CD4-positive, alpha-beta T cell treated with Interleukin-2 at 100 ng/mL for 4 hours (primary cell): Measurements from ENCODE around the gene PPARG.
"Not testable (repeated sequence)": the region's sequence is repeated elsewhere in the genome, so short reads cannot be mapped to it uniquely, and the experiment has no call there.

ENCODE experiments used
- DNase-seq: peaks from one replicate; pipeline ENCODE4 v3.0.0-alpha.2; 2020; ENCODE audit warnings: low spot score

Gene PPARG

DNA sequence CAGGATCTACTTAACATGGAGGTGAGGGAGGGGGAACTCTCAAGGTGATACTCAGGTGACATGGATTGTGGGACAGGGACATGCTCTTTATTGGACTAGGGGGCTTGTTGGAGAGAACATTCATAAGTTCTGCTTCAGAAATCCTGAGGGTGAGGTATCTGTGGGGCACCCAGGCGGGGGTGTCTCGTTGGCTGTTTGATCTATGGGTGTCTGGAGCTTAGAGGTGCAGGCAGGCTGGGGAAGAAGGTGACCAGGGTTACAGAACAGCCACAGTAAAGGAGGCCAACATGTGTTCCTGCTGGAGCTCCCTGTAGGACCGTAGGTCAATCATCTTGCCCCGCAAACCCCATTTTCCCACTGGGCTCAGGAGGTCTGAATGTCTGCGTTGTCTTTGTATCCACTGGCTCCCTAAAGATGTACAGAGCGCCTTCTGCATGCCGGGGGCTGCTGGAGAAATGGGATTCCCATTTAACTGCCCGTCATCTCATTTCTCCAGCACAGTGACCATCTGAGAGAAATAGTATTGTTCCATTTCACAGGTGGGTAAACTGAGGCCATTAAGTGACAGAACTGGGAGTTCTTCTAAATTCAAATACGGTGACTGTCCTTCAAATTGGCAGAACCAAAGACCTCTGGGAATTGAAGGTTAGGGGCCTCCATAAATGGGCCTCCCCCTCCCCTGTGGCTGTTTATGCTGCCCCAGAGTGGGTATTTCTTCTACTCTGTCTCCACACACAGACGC lies 155.1 kb downstream of the PPARG start:
- no peak for DNase-seq

GRCh38 chr3:12444582-12445471 lies 156.0 kb downstream of the PPARG start:
- no peak for DNase-seq

- no peak for DNase-seq
These were observed 156.8 kb downstream of the PPARG start for GRCh38 chr3:12445523-12446240.

DNA sequence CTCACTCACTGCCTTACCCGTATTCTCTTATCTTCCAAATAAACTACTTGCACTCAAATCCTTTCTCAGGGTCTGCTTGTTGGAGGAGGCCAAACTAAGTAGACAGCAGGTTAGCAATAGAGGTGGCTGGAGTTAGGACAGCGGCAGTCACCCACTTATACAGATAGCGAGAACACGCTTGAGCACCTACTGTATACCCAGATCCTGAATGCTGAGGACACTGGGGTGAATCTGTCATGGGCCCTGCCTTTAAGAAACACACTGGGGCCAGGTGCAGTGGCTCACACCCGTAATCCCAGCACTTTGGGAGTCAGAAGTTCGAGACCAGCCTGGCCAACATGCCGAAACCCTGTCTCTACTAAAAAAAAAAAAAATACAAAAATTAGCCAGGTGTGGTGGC lies 157.4 kb downstream of the PPARG start:
- DNase-seq = no peak

GRCh38 chr3:12447075-12447474 lies 158.2 kb downstream of the PPARG start:
- no peak for DNase-seq

- not testable (repeated sequence) for DNase-seq
These were observed 159.7 kb downstream of the PPARG start for GRCh38 chr3:12448404-12449202.

DNA sequence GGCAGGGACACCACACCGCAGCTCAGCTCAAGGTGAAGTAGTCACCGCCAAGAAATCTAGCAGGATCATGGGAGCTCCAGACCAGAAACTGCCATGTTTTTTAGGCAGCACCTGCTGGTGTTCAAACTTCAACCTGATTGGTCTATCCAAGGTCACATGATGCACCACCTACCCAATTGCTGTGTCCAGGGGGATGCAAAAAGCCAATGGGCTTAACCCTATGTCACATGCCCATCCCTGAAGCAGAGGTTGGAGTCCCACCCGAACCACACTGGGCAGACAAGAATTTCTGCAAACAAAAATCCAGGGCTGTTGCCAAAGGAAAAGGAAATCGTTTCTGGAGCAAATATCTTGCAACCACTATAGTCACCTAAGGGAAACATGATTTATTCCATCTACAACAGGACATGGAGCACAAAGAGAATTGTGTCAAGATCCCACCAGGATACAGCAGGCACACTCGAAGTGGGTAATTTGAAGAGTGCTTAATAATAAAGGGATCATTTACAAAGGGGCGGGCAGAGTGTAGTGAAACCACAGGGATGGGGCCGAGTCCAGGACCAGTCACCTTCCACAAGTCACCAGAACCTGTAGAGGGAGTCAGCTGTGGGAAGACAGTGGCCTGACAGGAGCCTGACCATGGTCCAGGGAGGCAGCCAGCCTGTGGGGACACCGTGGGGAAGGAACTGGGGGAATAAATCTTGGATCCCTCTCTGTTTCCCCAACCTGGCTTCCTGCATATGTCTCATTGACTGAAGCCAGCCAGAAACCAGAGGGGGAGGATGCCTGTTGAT lies 161.2 kb downstream of the PPARG start:
- DNase-seq = no peak

DNA sequence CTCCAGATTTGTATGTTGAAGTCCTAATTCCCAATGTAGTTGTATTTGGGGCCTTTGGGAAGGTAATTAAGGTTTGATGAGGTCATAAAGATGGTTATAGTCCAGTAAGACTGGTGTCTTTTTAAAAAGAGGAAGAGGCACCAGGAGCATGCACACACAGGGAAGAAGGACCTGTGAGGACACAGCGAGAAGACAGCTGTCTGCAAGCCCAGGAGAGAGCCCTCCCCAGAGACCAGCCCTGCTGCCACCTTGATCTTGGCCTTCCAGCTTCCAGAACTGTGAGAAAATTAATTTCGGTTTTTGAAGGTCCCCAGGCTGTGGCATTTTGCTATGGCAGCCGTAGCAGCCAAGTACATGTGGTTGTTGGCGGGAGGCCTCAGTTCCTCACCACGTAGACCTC lies 162.6 kb downstream of the PPARG start:
- no peak for DNase-seq

DNA sequence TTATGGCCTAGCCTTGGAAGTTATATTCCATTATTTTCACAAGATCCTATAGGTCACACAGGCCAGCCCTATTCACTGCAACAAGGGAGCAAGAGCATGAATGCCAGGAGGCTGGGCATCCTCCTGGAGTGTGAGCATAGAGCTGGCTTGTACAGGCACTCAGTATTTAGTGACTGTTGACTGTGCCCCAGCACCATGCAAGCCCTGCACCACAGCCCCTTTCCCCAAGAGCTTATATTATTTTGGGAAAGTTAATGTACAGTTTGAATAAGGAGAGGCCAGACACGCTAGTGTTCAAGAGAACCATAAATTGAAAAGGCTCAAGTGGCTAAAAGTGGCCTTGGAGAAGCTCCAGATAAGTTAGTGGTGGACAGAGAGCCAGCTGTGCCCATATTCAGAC lies 163.1 kb downstream of the PPARG start:
- DNase-seq = no peak

GRCh38 chr3:12452361-12453330 lies 163.8 kb downstream of the PPARG start:
- DNase-seq = no peak

- DNase-seq = no peak
These were observed 165.4 kb downstream of the PPARG start for GRCh38 chr3:12454076-12454815.

- DNase-seq = no peak
These were observed 165.9 kb downstream of the PPARG start for GRCh38 chr3:12454816-12455121.

GRCh38 chr3:12455740-12456139 lies 166.9 kb downstream of the PPARG start:
- no peak for DNase-seq

GRCh38 chr3:12456441-12456840 lies 167.6 kb downstream of the PPARG start:
- DNase-seq = no peak

DNA sequence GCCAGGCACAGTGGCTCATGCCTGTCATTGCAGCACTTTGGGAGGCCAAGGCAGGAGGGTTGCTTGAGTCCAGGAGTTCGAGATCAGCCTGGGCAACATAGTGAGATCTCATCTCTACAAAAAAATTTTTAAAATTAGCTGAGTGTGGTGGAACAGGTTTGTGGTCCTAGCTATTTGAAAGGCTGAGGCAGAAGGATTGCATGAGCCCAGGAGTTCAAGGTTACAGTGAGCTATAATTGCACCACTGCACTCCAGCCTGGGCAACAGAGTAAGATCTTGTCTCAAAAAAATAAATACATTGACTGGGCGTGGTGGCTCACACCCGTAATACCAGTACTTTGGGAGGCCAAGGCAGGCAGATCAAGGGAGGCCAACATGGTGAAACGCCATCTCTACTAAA lies 168.5 kb downstream of the PPARG start:
- not testable (repeated sequence) for DNase-seq

- DNase-seq = no peak
These were observed 170.0 kb downstream of the PPARG start for GRCh38 chr3:12458901-12459300.

DNA sequence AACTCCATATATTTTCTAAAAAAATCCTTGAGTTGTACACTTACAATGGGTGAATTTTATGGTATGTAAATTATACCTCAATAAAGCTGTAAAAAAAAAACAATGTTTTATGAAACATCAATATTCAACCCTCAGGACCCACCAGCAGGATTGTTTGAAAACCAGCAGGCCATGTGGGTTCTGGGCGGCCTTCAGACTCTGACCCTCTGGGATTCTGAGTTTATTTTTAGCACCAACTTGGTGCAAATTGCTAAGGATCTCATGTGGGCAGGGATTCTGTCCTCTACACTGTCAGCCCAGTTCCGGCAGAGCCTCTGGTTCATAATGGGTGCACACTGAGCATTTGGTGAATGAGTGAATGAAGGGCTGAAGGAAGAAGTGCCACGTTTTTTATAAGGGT lies 171.3 kb downstream of the PPARG start:
- DNase-seq = no peak

DNA sequence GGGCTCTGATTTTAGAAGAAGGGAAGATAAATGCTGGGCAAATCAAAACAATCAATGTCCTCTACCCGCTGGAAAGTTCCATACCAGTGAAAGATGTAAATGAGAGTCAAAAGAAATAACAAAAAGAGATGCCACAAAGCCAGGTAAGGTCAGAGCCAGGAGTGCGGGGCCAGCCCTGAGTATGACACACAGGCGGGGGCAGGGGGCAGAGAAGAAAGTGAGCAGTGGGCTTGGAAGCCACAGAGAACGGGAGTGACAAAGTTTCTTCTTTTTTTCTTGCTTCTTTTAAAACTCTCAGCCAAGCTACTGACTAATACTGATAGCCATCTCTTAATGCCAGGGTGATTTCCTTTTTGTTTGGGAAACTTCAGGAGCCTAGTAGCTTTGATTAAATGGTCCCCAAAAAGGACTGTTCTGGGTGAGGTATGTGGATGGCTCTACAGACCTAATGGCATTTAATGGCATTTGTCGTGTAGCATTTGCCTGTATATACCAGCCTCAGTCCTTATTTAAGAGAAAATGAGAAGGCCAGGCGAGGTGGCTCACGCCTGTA lies 172.3 kb downstream of the PPARG start:
- DNase-seq = no peak
